IMR-90 (cell line): ENCODE measurements around the gene TNFRSF1A. TPM values are rescaled to one million over a fixed set of nuclear protein-coding genes. Genes with fewer than 3 reads are reported as not detected.
A peak's percentile ranks its signal among the peaks of the same experiment; 100 is the strongest.

Experiments
- ATAC-seq: fragments of 200-7000 bp; cut with Tn5 transposase; 2 replicates; pipeline ENCODE4 v1.9.1; 2020; ENCODE audit warnings: low read depth, mild to moderate bottlenecking, moderate library complexity
- BruUV-seq: library from RNA; stranded (reverse); fragments of 400-500 nt; replicated peaks from 2 replicates; lab custom pipeline; 2021; lab: Mats Ljungman, UMichigan
- CTCF ChIA-PET: fragments of 300-600 bp; formaldehyde crosslinking; extraction: SDS; loops from one replicate; lab custom pipeline; 2021; ENCODE audit warnings: antibody characterized with exemption; lab: Yijun Ruan, JAX
- POLR2A ChIA-PET: fragments of 300-600 bp; sonication (Branson Sonifier 250); formaldehyde crosslinking; loops from one replicate; lab custom pipeline; 2022; ENCODE audit warnings: antibody characterized with exemption; ENCODE audit not compliant: unreplicated experiment; lab: Charles Lee
- DNase-seq: peaks from one replicate; pipeline ENCODE4 v3.0.0; 2013
- H2AFZ ChIP-seq: replicated peaks from 2 replicates; pipeline ENCODE3; 2013; ENCODE audit warnings: low read length, mild to moderate bottlenecking; ENCODE audit not compliant: poor library complexity
- H2AK5ac ChIP-seq: 2 replicates; pipeline ENCODE4 v1.6.1; 2013; ENCODE audit warnings: low read depth, low read length, inconsistent platforms
- H2AK9ac ChIP-seq: replicated peaks from 2 replicates; pipeline ENCODE3; 2013; ENCODE audit warnings: mild to moderate bottlenecking, low read depth, low read length, moderate library complexity; ENCODE audit not compliant: poor library complexity
- H2BK120ac ChIP-seq: 2 replicates; pipeline ENCODE4 v1.6.1; 2013; ENCODE audit warnings: low read depth, low read length, inconsistent platforms
- H2BK15ac ChIP-seq: 3 replicates; pipeline ENCODE4 v1.6.1; 2013; ENCODE audit warnings: low read depth, low read length, inconsistent platforms
- H2BK20ac ChIP-seq: 2 replicates; pipeline ENCODE4 v1.6.1; 2013; ENCODE audit warnings: low read depth, mild to moderate bottlenecking, inconsistent platforms, low read length, moderate library complexity
- H2BK5ac ChIP-seq: 2 replicates; pipeline ENCODE4 v1.6.1; 2013; ENCODE audit warnings: mild to moderate bottlenecking, low read depth, low read length, inconsistent platforms; ENCODE audit not compliant: poor library complexity, severe bottlenecking
- H3K14ac ChIP-seq: replicated peaks from 2 replicates; pipeline ENCODE4 v1.6.1; 2013; ENCODE audit warnings: low read depth, low read length, inconsistent platforms
- H3K18ac ChIP-seq: 2 replicates; pipeline ENCODE4 v1.6.1; 2013; ENCODE audit warnings: low read depth, low read length, control low read depth
- H3K23ac ChIP-seq: 2 replicates; pipeline ENCODE4 v1.6.1; 2013; ENCODE audit warnings: low read depth, low read length, inconsistent platforms
- H3K27ac ChIP-seq: 2 replicates; pipeline ENCODE4 v1.5.1; 2013; ENCODE audit warnings: mild to moderate bottlenecking, control low read depth, low read length; ENCODE audit not compliant: insufficient read depth
- H3K27me3 ChIP-seq: 2 replicates; pipeline ENCODE4 v1.6.1; 2013; ENCODE audit warnings: low read length; ENCODE audit not compliant: control insufficient read depth, insufficient read depth
- H3K36me3 ChIP-seq: 2 replicates; pipeline ENCODE4 v1.6.1; 2013; ENCODE audit warnings: low read length, mixed read lengths; ENCODE audit not compliant: control insufficient read depth, insufficient read depth
- H3K4ac ChIP-seq: 2 replicates; pipeline ENCODE4 v1.6.1; 2013; ENCODE audit warnings: low read depth, low read length, inconsistent platforms
- H3K4me1 ChIP-seq: 2 replicates; pipeline ENCODE4 v1.6.1; 2013; ENCODE audit warnings: low read length, mixed read lengths; ENCODE audit not compliant: control insufficient read depth, insufficient read depth
- H3K4me2 ChIP-seq: 2 replicates; pipeline ENCODE4 v1.6.1; 2013; ENCODE audit warnings: low read depth, mild to moderate bottlenecking, control low read depth, low read length, moderate library complexity
- H3K4me3 ChIP-seq: 2 replicates; pipeline ENCODE4 v1.5.1; 2013; ENCODE audit warnings: low read depth, mild to moderate bottlenecking, control low read depth, low read length, moderate library complexity; ENCODE audit not compliant: insufficient read depth
- H3K56ac ChIP-seq: 2 replicates; pipeline ENCODE4 v1.6.1; 2013; ENCODE audit warnings: low read length, inconsistent platforms; ENCODE audit not compliant: insufficient read depth; ENCODE audit errors: extremely low read depth
- H3K79me1 ChIP-seq, 2 experiments: 2 replicates each; pipeline ENCODE4 v1.6.1; 2013; ENCODE audit warnings: low read length in 2 of 2, inconsistent platforms in 1 of 2, low read depth in 1 of 2
- H3K9ac ChIP-seq: 2 replicates; pipeline ENCODE4 v1.6.1; 2013; ENCODE audit warnings: low read depth, low read length, control low read depth
- H3K9me1 ChIP-seq: 2 replicates; pipeline ENCODE4 v1.6.1; 2013; ENCODE audit warnings: low read length, inconsistent platforms; ENCODE audit not compliant: insufficient read depth
- H3K9me3 ChIP-seq: 2 replicates; pipeline ENCODE4 v1.6.1; 2013; ENCODE audit warnings: low read length; ENCODE audit not compliant: control insufficient read depth, insufficient read depth
- H4K20me1 ChIP-seq: 2 replicates; pipeline ENCODE4 v1.6.1; 2013; ENCODE audit warnings: low read length, inconsistent platforms; ENCODE audit not compliant: insufficient read depth
- H4K5ac ChIP-seq: 2 replicates; pipeline ENCODE4 v1.6.1; 2013; ENCODE audit warnings: mild to moderate bottlenecking, low read depth, low read length, control low read depth
- H4K8ac ChIP-seq, 2 experiments: 2 replicates each; pipeline ENCODE4 v1.6.1; 2013; ENCODE audit warnings: low read depth in 2 of 2, low read length in 2 of 2, control low read depth in 1 of 2, inconsistent platforms in 1 of 2
- H4K91ac ChIP-seq: 2 replicates; pipeline ENCODE4 v1.6.1; 2013; ENCODE audit warnings: low read depth, low read length, inconsistent platforms; ENCODE audit not compliant: insufficient read depth
- MAZ ChIP-seq: IDR thresholded peaks from 2 replicates; pipeline ENCODE4 v1.6.1; 2012; ENCODE audit warnings: low read depth, mild to moderate bottlenecking, low read length, improper control_type of control experiment, moderate library complexity, borderline replicate concordance
- POLR2A ChIP-seq: IDR thresholded peaks from 2 replicates; pipeline ENCODE4 v1.6.1; 2012; ENCODE audit warnings: mild to moderate bottlenecking, low read depth, low read length
- RFX5 ChIP-seq: IDR thresholded peaks from 2 replicates; pipeline ENCODE4 v1.8.0; 2012; ENCODE audit warnings: low read depth, mild to moderate bottlenecking, low read length, moderate library complexity
- WGBS, 2 experiments: methylation state at CpG; one replicate each; pipeline versions ENCODE4 v1.1.5 to v1.1.7; 2013; ENCODE audit warnings: missing lambda C conversion rate in 2 of 2; ENCODE audit not compliant: insufficient read length in 1 of 2; ENCODE audit errors: extremely low coverage in 2 of 2; 5-methylcytosine and 5-hydroxymethylcytosine counted together
- dilution Hi-C: fragments of 300-500 bp; cut with HindIII; formaldehyde crosslinking; loops from one replicate; pipeline ENCODE4 v1.14.3; 2018; ENCODE audit warnings: low sequenced_read_pairs; ENCODE audit not compliant: unreplicated experiment
- in situ Hi-C: fragments of 300-500 bp; cut with MboI; formaldehyde crosslinking; loops from 3 replicates; pipeline ENCODE4 v1.14.3; 2019; ENCODE audit warnings: low sequenced_read_pairs, inconsistent platforms, mixed read lengths
- intact Hi-C: fragments of 100-400 bp; cut with micrococcal nuclease; formaldehyde crosslinking; loops from 2 replicates; pipeline ENCODE4 v1.10.0; 2022
- polyA plus RNA-seq, 3 experiments: library from polyadenylated mRNA; depleted of rRNA; stranded (reverse); fragments of >200 nt; gene quantifications; 2 replicates each; pipeline ENCODE4 v1.2.3, GENCODE V29; 2012; ENCODE audit warnings: low replicate concordance in 1 of 3
- total RNA-seq: library from RNA; depleted of rRNA; stranded (reverse); fragments of >200 nt; gene quantifications from 2 replicates; pipeline ENCODE4 v1.2.3, GENCODE V29; 2012

The TNFRSF1A gene
- total and polyA plus RNA-seq, 2 of the 4 experiments (the other 2 are of a cell fraction) = 79.6 to 136 TPM

DNA sequence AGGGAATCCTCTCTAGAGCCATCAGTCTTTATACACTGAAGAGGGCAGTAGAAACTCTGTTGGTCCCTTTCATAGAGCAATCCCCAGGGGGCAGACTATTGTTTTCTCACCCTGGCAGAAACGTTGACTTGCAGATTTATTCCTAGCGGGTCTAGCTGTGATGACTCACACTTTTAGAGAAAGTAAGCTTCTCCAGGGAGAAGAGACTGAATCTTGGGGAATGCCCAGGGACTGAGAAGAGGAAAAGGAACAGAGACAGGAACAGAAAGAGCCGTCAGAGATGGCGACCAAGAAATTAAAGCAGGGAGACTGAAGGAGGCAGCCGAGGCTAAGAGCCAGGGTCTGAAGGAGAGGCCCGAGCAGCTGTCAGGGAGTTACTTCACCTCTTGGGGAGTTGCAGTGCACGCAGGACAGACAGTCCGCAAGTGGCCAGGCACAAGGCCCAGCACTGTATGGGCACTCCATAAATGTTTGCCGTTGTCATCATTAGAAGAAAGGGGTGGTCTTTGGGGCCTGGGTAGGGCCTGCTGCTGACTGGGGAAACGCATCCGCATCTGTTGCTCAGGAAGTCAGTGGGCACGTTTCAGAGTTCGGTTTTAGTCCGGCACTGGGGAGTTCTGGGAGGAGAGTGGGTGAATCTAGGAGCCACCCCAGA is 18.4 kb downstream of the TNFRSF1A start (continued):
- TF ChIP-seq MAZ = no peak
- TF ChIP-seq RFX5 = no peak

DNA sequence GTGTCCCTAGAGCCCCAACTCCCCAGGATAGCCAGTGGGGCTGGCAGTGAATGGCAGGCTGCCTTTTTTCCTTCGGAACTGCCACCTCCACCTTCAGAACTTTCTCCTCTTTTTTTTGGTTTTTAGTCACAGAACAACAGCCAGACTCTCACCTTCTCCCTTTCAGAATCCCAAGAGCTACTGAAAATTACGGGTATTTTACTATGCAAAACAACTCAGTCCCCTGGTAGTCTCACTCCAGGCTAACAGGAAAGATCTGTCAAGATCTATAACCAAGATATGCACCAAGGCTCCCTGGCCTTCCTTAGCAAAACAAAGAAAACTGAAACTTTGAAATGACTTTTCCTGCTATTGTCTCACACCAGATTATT is 18.9 kb downstream of the TNFRSF1A start:
- H4K20me1 ChIP-seq = peaks cover 11% of the 10 kb centered on the region; the same call in 1 of the 2 replicates
- POLR2A ChIA-PET = interaction anchor here (0.6 kb wide), 1 partner anchor 13 kb away, joined by 3 read pairs; no protein-coding TSS in a partner anchor
- no peak overlapping the region for H3K4ac ChIP-seq
- peaks cover 25% of the 10 kb centered on the region for H3K4me1 ChIP-seq
- no peak overlapping the region for H4K5ac ChIP-seq
- H4K8ac ChIP-seq = no peak overlapping the region
- in situ Hi-C loops (no loop called here), intact Hi-C loops (loop anchor here (1.0 kb wide), 1 partner anchor 142 kb away; no protein-coding TSS in a partner anchor), dilution Hi-C loops (no loop called here)
- peaks cover 9 to 32% of the 10 kb centered on the region in 2 experiments; a peak in 3 of 4 replicates for H3K79me1 ChIP-seq
- no peak overlapping the region for H2AK5ac ChIP-seq
- H3K36me3 ChIP-seq = peaks cover 21% of the 10 kb centered on the region
- no TSS peak for BruUV-seq
- no peak overlapping the region for H3K18ac ChIP-seq
- no peak for DNase-seq
- no peak overlapping the region for H2AK9ac ChIP-seq
- WGBS, 2 experiments = 67% methylated on average over 1 of the region's 2 CpGs; no CpG with 5 or more reads in 1 of the 2 experiments
- no peaks in the 10 kb centered on the region for H3K9me3 ChIP-seq
- ATAC-seq = no peak
- no peak overlapping the region for H2AFZ ChIP-seq
- H3K27me3 ChIP-seq = no peaks in the 10 kb centered on the region
- CTCF ChIA-PET = interaction anchor here (0.6 to 1.4 kb wide), 4 partner anchors 10 to 335 kb away, joined by 3 to 4 read pairs (median 3); no protein-coding TSS in a partner anchor
- no peak overlapping the region for H4K91ac ChIP-seq
- peak overlapping the region; percentile 69; the same call in 1 of the 2 replicates for H3K14ac ChIP-seq
- no peak overlapping the region for H2BK120ac ChIP-seq
- H3K23ac ChIP-seq = no peak overlapping the region
- H2BK15ac ChIP-seq = no peak overlapping the region
- H3K4me3 ChIP-seq = no peak overlapping the region
- H3K9me1 ChIP-seq = peaks cover 16% of the 10 kb centered on the region; the same call in 1 of the 2 replicates
- no peak overlapping the region for H2BK20ac ChIP-seq
- H3K4me2 ChIP-seq = peak overlapping the region; percentile 17; the same call in 1 of the 2 replicates
- H2BK5ac ChIP-seq = peak overlapping the region; percentile 31
- H3K27ac ChIP-seq = no peak overlapping the region
- no peak overlapping the region for H3K9ac ChIP-seq
- no peak overlapping the region for H3K56ac ChIP-seq
- no peak for TF ChIP-seq POLR2A
- TF ChIP-seq MAZ = no peak
